Cardiac fibroblast (primary cell): ENCODE measurements around the gene MYO9B.
A peak's percentile ranks its signal among the peaks of the same experiment; 100 is the strongest.

Experiments
- DNase-seq, 2 donors: peaks; one replicate each; pipeline versions ENCODE4 v3.0.0 to v3.0.0-alpha.2; 2010; ENCODE audit warnings: low read depth in 2 of 2
- H3K4me3 ChIP-seq, 2 donors: replicated peaks in 1 of 2; 1 replicate in 1 of 2; 2 replicates in 1 of 2; pipeline ENCODE4 v1.5.1; 2011; ENCODE audit warnings: low read depth in 2 of 2, low read length in 2 of 2, mild to moderate bottlenecking in 2 of 2, moderate library complexity in 1 of 2
- CTCF ChIP-seq: IDR thresholded peaks from one replicate; pipeline ENCODE4 v1.5.1; 2011; ENCODE audit warnings: low read depth, mild to moderate bottlenecking, low read length, inconsistent platforms

The MYO9B gene

GRCh38 chr19:17048885-17049453 lies 26.6 kb upstream of the MYO9B start:
- DNase-seq = no peak
- no peak overlapping the region for H3K4me3 ChIP-seq
- TF ChIP-seq CTCF = no peak

GRCh38 chr19:17049711-17050280 lies 25.8 kb upstream of the MYO9B start:
- H3K4me3 ChIP-seq = no peak overlapping the region
- peak; percentile 54 to 61 for DNase-seq
- TF ChIP-seq CTCF = no peak

DNA sequence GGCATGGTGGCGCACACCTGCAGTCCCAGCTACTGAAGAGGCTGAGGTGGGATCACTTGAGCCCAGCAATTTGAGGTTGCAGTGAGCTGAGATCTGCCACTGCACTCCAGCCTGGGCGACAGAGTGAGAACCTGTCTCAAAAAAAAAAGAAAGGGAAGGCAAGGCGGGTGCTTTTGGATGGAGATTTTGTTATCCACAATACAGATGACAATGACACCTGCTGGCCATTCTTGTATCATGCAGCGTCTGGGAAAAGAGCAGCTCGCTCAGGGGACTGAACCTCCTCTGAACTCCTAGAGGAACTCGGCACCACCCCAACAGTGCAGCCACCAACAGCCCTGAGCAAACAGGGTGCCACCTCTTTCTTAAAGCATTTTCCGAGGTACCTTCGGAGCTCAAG lies 23.1 kb upstream of the MYO9B start:
- peak; percentile 62 for TF ChIP-seq CTCF
- DNase-seq = peak; percentile 72
- no peak overlapping the region for H3K4me3 ChIP-seq

DNA sequence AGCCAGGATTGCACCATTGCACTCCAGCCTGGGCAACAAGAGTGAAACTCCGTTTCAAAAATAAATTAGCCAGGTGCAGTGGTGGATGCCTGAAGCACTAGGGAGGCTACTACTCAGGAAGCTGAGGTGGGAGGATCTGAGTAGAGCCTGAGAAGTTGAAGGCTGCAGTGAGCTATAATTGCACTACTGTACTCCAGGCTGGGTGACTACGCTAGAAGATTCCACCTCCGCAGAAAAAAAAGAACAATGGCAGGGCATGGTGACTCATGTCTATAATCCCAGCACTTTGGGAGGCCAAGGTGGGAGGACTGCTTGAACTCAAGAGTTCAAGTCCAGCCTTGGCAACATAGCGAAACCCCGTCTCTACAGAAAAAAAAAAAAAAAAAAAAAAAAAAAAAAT lies 20.8 kb upstream of the MYO9B start:
- peak in 1 of 2 donors; percentile 37 for DNase-seq
- TF ChIP-seq CTCF = no peak
- H3K4me3 ChIP-seq = no peak overlapping the region

- DNase-seq = no peak
- no peak overlapping the region for H3K4me3 ChIP-seq
- no peak for TF ChIP-seq CTCF
These were observed 19.9 kb upstream of the MYO9B start for GRCh38 chr19:17055636-17056035.

DNA sequence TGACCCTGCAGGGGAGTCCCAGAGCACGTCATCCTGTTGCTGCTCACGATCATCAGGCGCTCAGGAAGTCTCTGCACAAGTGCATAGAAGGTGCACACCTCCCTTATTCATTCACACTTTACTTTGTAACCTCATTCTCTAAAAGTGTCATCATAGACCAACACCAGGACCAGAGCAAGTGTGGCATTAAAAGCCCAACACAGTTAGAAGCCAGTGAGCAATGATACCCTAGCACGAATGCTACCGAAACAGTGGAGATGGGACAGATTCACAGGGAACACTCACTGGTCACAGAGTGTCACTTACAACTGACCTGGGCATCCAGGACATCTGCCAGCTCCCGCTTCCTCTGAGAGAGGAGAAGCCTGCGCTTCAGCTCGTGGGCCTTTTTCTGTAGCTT lies 17.3 kb upstream of the MYO9B start:
- TF ChIP-seq CTCF = no peak
- peak; percentile 40 to 46 for DNase-seq
- no peak overlapping the region for H3K4me3 ChIP-seq

GRCh38 chr19:17060802-17061201 lies 14.8 kb upstream of the MYO9B start:
- no peak for TF ChIP-seq CTCF
- DNase-seq = no peak
- H3K4me3 ChIP-seq = no peak overlapping the region
